ENCODE results near the gene EDC4. TPM values are rescaled to one million over a fixed set of nuclear protein-coding genes. Genes with fewer than 3 reads are reported as not detected.

Gene EDC4
- total RNA-seq, 1 donor from 2014 or later: 75.7 TPM

GRCh38 chr16:67873435-67874370, 851 bp downstream of the EDC4 start:
- DNase-seq (ENCODE audit: extremely low read depth, low read depth, low spot score): no peak

- DNase-seq (ENCODE audit: extremely low read depth, low read depth, low spot score): no peak
These were observed 1.5 kb downstream of the EDC4 start for GRCh38 chr16:67874372-67874771.

DNA sequence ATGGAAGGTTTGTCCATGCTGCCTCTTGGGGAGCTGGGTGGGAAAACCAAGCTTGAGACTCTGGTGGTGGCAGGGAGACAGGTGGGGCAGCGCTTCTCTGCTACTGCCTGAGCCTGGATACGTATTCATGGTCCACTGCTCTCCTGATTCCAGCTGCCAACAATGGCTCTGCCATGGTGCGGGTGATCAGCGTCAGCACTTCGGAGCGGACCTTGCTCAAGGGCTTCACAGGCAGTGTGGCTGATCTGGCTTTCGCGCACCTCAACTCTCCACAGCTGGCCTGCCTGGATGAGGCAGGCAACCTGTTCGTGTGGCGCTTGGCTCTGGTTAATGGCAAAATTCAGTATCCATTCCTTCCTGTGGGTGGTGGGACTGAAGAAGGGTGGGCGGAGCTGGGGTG, 4.2 kb downstream of the EDC4 start:
- DNase-seq (ENCODE audit: extremely low read depth, low read depth, low spot score): no peak

DNA sequence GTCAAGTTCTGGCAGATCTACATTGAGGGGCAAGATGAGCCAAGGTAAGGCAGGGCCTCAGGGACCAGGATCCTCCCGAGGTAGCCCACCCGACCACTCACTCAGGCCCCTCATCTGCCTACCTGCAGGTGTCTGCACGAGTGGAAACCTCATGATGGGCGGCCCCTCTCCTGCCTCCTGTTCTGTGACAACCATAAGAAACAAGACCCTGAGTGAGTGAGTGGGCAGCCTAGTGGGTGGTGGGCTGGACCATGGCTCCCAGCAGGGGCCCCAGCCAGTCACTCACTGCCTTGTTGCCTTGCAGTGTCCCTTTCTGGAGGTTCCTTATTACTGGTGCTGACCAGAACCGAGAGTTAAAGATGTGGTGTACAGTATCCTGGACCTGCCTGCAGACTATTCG, 5.4 kb downstream of the EDC4 start:
- no peak for DNase-seq (ENCODE audit: extremely low read depth, low read depth, low spot score)

DNA sequence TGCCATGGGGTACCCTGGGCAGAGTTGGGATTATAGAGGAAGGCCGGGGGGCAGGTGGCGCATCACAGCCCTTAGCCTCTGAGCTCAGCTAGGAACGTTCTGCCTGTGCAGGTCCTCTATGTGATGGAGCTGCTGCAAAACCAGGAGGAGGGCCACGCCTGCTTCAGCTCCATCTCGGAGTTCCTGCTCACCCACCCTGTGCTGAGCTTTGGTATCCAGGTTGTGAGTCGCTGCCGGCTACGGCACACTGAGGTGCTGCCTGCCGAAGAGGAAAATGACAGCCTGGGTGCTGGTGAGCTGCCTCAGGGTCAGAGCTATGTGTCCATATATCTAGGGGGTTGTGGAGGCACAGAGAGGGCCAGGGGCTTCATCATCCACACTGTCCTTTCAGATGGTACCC, 6.0 kb downstream of the EDC4 start:
- DNase-seq (ENCODE audit: extremely low read depth, low read depth, low spot score): no peak

GRCh38 chr16:67879462-67879861, 6.6 kb downstream of the EDC4 start:
- DNase-seq (ENCODE audit: extremely low read depth, low read depth, low spot score): no peak

DNA sequence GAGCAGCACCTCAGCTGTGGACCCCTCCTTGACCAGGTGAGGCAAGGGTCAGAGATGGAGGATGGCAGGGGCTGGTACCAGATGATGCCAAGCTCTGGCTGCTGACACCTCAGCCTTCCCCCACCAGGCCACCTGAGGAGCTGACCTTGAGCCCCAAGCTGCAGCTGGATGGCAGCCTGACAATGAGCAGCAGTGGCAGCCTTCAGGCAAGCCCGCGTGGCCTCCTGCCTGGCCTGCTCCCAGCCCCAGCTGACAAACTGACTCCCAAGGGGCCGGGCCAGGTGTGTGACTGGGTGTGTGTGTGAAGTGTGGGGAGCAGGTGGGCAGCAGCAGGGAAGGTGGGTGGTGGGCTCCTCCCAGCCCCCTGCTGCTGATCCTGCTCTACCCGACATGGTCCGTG, 7.1 kb downstream of the EDC4 start:
- no peak for DNase-seq (ENCODE audit: extremely low read depth, low read depth, low spot score)

- no peak for DNase-seq (ENCODE audit: extremely low read depth, low read depth, low spot score)
These were observed 7.7 kb downstream of the EDC4 start for GRCh38 chr16:67880584-67880983.

DNA sequence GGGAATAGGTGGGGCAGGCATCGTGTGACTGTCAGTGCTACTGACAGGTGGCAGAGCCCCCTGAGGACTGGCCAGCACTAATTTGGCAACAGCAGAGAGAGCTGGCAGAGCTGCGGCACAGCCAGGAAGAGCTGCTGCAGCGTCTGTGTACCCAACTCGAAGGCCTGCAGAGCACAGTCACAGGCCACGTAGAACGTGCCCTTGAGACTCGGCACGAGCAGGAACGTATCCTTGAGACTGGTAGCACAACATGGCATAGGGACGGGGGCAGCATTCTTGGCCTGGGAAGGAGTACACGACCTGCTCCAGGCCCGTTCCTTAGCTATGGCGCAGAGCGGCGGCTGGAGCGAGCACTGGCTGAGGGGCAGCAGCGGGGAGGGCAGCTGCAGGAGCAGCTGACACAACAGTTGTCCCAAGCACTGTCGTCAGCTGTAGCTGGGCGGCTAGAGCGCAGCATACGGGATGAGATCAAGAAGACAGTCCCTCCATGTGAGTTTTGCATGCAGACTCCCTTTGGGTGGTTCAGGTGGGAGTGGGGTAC, 8.8 kb downstream of the EDC4 start:
- DNase-seq (ENCODE audit: extremely low read depth, low read depth, low spot score): no peak

DNA sequence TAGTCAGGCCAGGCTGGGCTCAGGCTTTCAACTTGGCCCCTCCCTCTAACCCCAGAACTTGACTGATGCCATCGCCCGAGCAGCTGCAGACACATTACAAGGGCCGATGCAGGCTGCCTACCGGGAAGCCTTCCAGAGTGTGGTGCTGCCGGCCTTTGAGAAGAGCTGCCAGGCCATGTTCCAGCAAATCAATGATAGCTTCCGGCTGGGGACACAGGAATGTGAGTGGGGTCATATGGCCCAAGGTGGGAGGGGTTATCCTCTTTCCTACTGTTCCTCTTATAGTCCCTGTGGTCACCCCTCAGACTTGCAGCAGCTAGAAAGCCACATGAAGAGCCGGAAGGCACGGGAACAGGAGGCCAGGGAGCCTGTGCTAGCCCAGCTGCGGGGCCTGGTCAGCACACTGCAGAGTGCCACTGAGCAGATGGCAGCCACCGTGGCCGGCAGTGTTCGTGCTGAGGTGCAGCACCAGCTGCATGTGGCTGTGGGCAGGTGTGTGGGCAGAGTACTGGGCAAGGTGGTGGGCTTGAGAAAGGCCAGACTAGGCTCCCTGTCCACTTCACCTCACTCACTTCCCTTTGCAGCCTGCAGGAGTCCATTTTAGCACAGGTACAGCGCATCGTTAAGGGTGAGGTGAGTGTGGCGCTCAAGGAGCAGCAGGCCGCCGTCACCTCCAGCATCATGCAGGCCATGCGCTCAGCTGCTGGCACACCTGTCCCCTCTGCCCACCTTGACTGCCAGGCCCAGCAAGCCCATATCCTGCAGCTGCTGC, 9.7 kb downstream of the EDC4 start:
- no peak for DNase-seq (ENCODE audit: extremely low read depth, low read depth, low spot score)

DNA sequence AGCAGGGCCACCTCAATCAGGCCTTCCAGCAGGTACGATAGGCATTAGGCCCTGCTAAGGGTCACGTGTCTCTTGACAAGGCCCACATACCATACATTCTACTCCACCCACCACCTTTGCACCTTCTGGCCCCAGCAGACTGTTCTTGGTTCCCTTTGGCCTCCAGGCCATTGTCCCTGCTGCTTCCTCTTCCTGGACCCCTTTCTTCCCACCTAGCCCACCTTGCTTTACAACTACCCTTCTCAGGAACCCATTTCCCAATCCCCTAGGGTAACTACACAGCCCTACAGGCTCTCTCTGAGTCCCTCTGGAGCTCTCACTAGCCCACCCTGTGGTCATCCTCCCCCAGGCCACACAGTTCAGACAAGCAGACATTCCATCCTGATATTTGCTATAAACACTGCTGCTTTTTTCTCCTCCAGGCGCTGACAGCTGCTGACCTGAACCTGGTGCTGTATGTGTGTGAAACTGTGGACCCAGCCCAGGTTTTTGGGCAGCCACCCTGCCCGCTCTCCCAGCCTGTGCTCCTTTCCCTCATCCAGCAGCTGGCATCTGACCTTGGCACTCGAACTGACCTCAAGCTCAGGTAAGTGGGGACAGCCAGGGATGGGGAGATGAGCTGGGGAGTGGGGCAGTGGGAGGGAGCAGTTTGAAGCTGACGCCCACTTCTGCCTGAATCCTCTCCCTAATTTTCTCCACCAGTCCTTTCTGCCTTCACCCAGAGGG, 10.5 kb downstream of the EDC4 start:
- no peak for DNase-seq (ENCODE audit: extremely low read depth, low read depth, low spot score)

- DNase-seq (ENCODE audit: extremely low read depth, low read depth, low spot score): no peak
These were observed 11.0 kb downstream of the EDC4 start for GRCh38 chr16:67883872-67884261.

- DNase-seq (ENCODE audit: extremely low read depth, low read depth, low spot score): no peak
These were observed 11.8 kb downstream of the EDC4 start, which contains the start of gene NRN1L for GRCh38 chr16:67884684-67885083. NRN1L (plus strand) TSS chr16:67884885; CDS start chr16:67884904, 19 bp downstream.

- no peak for DNase-seq (ENCODE audit: extremely low read depth, low read depth, low spot score)
These were observed 12.7 kb downstream of the EDC4 start for GRCh38 chr16:67885545-67885944.

DNA sequence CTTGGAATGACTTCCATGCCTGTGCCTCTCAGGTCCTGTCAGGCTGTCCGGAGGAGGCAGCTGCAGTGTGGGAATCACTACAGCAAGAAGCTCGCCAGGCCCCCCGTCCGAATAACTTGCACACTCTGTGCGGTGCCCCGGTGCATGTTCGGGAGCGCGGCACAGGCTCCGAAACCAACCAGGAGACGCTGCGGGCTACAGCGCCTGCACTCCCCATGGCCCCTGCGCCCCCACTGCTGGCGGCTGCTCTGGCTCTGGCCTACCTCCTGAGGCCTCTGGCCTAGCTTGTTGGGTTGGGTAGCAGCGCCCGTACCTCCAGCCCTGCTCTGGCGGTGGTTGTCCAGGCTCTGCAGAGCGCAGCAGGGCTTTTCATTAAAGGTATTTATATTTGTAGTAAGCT, 13.1 kb downstream of the EDC4 start:
- DNase-seq (ENCODE audit: extremely low read depth, low read depth, low spot score): no peak

DNA sequence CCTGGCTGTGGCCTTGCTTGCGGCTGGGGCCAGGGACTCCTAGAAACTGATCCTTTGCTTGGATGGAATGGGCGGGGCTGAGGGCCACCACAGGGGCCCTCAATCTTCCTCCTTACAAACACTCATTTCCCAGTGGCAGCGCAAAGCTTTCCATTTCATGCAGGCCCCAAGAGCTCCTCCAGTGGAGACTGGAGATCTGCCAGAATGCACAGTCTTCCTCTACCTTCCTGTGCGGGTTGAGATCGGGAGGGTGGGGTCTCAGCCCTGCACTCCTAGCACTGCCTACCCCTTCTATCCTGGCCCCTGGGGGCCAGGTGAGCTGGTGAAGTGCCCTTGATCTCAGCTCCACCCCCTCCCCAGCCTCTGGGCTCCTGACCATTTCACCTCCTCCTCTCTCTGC, 13.5 kb downstream of the EDC4 start:
- no peak for DNase-seq (ENCODE audit: extremely low read depth, low read depth, low spot score)

DNA sequence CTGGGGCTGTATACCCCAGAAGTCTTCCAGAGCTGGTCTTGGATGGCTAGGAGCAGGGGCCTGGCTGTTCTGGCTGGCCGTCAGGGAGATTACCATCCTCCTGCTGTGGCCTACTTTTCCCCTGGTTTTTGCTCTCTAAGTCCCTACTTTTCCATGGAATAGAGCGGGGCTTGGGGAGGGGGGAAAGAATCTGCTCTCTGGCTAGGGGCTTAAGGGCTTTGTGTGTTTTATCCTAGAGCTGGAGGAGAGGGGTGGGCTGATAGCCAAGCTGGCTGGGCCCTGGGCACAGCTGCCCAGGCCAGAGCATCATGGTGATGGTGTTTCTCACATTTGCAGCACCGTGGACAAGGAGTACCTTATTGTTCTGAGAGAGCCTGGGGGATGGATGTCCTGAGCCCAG, 15.5 kb downstream of the EDC4 start:
- DNase-seq (ENCODE audit: extremely low read depth, low read depth, low spot score): no peak

DNA sequence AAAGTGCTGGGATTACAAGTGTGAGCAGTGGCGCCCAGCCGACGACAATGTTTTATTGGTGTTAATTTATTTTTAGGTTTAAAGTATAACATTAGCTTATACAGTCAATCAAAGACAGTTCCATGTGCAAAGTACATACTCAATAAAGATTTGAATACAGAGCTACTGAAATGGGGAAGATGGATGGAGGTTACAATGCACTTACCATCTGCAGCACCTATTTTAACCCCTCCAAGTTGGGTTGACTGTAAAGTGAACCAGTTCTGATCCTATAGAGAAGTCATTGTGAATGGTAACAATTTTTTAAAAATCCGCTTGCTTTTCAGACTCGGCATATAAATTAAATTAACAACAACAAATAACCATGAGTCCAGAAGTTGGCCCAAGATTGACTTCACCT, 19.5 kb downstream of the EDC4 start:
- no peak for DNase-seq (ENCODE audit: extremely low read depth, low read depth, low spot score)

DNA sequence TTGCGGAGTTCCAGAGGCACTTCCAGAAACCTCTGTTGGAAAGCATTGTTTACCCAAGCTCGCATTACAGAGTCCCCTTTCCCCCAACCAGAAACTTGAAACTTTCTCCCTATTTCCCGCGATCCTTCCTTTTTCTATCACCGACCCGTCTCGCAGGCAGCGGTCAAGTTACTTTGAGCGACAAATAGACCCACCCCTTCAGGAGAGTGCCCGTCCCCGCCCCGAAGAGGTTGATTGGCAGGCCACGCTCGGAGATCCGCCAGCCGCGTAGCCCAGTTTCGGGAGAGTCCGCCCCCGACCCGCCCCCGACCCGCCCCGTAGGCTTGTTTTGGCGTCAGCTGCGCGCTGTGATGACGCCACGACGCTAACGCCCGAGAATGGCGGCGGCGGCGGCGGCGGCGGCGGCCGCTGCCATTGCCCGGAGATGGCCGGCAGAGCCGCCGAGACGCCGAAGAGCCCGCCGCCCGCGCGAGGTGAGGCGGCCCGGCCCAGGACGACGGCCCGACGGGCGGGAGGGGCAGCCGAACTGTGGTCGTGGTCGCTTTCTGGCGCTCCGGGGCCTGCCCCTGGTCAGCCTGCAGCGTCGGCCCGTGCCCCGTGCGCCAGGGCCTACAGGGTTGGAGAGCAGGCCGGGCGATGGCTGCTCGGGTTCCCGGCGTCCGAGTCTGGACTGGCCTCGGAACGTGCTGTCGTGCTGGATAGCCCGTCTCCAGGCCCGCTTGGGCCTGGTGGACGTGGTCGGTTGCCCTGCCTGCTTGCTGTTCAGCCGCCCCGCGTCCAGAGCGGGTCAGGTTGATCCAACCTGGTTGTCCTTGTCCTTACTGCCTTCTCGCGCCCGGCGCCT, 20.3 kb downstream of the EDC4 start, which contains the start of gene PSKH1:
Gene PSKH1, plus strand, starts transcription at position 356 of the 844 bp plus-strand sequence. CDS start 15,496 bp downstream, outside the sequence.
- DNase-seq (ENCODE audit: extremely low read depth, low read depth, low spot score): no peak
